GM18951 (cell line): ENCODE results near the gene NOS3.

Experiments used
- POLR2A ChIP-seq: IDR thresholded peaks from 4 replicates; pipeline ENCODE4 v1.6.1; 2011; ENCODE audit warnings: mild to moderate bottlenecking; ENCODE audit not compliant: insufficient read length, insufficient read depth; ENCODE audit errors: extremely low read depth
- in situ Hi-C: fragments of 300-500 bp; cut with MboI; formaldehyde crosslinking; loops from one replicate; pipeline ENCODE4 v1.12.0; 2022; ENCODE audit warnings: low sequenced_read_pairs, mixed read lengths, inconsistent platforms; ENCODE audit not compliant: unreplicated experiment

NOS3 gene

GRCh38 chr7:150947761-150948651 lies 42.8 kb upstream of the NOS3 start:
- in situ Hi-C loops: no loop called here

DNA sequence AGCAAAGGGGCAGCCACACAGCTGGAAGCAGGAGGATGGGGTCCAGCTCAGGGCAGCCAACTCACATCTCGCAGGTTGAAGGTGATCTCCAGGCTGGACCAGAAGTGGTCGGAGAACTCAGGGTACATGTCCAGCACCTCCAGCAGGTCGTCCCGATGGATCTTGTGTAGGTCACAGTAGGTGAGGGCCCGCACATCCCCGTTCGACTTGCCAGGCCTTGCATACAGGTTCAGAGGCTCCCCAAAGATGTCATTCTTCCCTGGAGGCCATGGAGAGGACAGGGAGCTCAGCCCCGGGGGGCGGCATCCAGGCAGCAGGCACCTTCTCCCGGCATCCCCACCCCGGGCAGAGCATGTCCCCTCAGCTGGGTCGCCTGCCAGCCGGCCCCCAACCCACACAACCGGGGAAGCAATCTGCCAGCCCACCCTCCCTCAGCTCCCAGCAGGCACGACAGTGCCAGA lies 42.0 kb upstream of the NOS3 start:
- in situ Hi-C loops: no loop called here
- TF ChIP-seq POLR2A: no peak

More at GRCh38 chr7:150947761-150948651, 42.8 kb upstream of the NOS3 start:
- TF ChIP-seq POLR2A: no peak

- no peak for TF ChIP-seq POLR2A
- in situ Hi-C loops: no loop called here
Measured at GRCh38 chr7:150949564-150949963, 41.3 kb upstream of the NOS3 start.

DNA sequence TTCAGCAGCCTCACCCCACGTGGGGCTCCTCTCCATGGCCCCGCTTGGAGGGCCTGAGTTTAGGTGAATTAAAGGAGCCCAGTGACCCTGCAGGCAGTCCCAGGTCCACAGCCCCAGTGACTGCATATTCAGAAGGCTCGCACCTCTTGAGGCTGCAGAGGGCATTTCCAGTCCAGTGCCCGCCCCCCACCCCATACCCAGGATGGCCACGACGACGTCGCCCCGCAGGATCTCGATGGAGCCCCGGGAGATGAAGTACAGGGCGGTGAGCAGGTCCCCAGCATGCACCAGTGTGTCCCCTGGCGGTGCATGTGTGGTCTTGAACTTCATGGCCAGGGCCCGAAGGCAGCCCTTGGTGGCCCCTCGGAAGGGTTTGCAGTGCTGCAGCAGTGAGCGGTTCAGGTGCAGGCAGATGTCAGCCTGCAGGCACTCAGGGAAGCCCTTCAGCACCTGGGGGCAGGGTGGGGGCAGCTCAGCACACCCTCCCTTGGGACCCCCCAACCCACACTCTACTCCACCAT lies 40.8 kb upstream of the NOS3 start:
- in situ Hi-C loops: no loop called here
- TF ChIP-seq POLR2A: no peak

DNA sequence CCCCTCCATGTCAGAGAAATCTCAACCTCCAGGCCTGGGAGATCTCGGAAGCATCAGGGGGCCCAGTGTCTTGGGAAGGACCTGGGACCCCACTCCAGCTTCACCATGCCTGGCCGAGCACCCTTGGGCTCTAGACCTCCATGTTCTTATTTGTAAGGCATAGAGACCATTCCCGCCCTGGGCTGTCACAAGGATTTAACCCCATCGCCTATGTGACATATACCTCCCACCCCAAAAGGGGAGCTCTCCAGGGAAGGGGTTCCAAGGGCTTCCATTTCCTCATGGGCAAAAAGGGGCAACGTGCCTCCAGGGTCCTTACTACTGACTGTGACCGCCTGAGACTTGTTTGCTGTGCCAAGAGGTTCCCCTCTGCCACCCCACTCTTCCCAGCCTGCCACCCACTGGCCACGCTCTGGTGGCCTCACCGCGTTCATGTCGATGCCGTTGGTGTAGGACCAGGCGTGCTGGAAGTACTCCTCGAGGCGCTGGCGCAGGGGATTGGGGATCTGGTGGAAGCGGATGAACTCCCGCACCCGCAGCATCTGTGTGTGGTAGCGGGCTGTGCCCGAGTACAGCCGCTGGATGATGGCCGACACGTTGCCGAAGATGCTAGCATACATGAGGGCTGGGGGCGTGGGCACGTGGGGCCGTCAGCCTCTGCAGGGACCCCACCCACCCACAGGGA lies 40.2 kb upstream of the NOS3 start:
- TF ChIP-seq POLR2A: no peak
- in situ Hi-C loops: no loop called here

DNA sequence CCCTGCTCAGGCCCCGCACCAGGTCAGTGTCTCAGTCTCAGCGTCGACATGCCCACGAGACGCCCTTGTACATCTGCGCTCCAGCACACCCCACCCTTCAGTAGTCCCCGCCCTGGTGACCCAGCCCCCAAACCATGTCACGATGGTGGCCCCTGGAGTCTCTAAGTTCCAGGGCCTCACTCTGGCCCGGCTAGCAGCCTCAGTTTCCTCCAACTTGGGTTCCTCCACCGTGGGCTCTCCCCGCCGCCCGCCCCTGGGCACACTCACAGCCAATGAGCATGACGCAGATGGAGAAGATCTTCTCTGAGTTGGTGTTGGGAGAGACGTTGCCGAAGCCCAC lies 39.7 kb upstream of the NOS3 start:
- TF ChIP-seq POLR2A: no peak
- in situ Hi-C loops: no loop called here

DNA sequence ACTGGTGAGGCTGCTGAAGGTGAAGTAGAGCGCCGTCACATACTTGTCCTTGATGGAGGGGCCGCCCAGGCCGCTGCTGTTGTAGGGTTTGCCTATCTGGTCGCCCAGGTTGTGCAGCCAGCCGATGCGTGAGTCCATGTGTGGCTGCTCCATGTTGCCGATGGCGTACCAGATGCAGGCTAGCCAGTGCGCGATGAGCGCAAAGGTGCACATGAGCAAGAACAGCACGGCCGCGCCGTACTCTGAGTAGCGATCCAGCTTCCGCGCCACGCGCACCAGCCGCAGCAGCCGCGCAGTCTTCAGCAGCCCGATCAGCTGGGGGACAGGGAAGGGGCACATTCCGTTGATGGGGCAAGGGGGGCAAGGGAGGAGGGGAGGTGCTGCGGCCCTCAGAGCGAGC lies 39.3 kb upstream of the NOS3 start:
- in situ Hi-C loops: no loop called here
- no peak for TF ChIP-seq POLR2A

DNA sequence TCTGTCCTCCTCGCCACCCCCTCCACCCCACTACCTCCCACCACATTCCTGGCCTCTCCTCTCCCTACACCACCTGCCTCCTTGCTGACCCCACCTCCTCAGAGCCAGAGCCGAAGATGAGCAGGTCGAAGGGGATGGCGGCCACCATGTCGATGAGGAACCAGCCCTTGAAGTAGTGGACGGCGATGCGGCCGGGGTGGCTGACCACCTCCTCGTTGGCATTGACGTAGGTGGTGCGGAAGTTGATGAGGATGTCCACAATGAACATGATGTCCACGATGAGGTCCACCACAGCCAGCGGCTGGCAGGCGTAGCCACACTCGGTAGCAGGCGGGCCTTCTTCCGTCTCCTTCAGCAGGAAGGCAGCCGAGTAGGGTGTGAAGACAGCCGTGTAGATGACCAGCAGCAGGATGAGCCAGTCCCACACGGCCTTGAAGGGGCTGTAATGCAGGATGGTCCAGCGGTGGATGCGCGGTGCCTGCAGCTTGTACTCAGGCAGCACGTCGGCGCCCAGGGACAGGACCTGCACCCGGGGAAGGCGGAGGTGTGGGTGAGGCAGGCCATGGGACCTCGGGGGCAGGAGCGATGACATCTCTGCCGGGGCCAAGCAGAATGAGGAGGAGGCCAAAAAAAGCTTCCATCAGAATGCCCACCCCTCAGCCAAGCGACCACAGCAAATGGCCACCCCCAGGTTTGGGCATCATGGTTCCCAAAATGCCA lies 38.3 kb upstream of the NOS3 start:
- TF ChIP-seq POLR2A: no peak
- in situ Hi-C loops: no loop called here

DNA sequence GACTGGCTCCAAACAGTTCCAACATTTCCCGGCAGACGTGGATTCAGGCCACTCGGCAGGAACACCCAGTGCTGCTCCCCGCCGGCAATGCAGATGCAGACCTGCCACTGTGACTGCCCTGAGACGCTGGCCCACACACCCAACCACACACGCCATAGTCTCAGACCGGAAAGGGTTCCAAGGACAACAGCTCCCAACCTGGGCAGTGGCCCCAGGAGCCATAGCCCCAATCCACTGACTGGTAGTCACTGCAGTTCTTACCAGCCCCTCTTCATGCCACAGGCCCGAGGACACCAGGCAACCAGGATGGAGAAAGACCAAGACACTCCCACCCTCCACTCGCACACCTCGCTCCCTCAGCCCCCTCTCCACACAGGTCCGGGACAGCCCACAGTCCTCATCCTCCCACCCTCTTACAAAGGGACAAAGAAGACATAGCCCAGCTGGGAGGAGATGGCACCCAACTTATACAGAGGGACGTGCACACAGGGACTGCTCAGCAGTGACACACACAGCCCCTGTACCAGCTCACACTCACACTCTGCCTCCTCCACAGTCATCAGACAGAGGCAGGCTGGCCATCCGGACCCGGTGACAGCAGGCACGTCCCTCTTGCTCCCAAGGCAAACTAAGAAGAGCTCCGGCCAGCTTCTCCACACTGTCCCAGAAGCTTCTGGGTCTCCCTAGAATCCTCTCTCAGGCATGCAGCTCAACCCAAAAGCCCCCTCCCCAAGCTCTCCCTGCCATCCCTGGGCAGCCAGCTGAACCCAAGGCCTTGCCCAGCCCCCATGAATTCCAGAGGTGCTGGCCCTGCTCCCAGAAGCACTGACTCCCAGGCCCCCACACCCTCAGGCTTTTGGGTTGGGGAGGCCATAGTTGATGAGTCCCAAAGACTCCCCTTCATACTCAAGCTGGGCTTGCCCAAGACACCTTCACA lies 37.5 kb upstream of the NOS3 start:
- in situ Hi-C loops: no loop called here
- TF ChIP-seq POLR2A: no peak

- TF ChIP-seq POLR2A: no peak
- in situ Hi-C loops: no loop called here
Measured at GRCh38 chr7:150954201-150954985, 36.4 kb upstream of the NOS3 start.

GRCh38 chr7:150954986-150955518 lies 35.8 kb upstream of the NOS3 start:
- no peak for TF ChIP-seq POLR2A
- in situ Hi-C loops: no loop called here
